ENCODE measurements around the gene LGALS3.

DNA sequence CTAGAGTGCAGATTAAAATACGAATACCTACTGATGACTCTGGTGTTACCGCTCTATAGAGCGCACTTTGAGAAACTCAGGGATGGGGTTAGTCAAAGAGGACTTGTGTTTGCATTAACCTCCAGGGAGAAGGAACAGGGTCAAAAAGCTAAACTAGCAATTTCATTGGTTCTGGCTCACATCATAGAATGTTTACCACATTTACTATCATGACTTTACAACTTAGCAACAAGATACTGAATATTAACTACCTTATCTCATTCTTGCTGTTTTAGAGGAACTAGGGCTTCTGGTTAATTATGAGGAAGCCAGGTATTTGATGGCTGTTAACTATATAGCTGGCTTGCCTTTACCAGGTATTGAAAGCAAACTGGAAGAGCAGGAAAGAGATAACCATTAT is 12.8 kb downstream of the LGALS3 start:
- TF ChIP-seq, protein P1, sequence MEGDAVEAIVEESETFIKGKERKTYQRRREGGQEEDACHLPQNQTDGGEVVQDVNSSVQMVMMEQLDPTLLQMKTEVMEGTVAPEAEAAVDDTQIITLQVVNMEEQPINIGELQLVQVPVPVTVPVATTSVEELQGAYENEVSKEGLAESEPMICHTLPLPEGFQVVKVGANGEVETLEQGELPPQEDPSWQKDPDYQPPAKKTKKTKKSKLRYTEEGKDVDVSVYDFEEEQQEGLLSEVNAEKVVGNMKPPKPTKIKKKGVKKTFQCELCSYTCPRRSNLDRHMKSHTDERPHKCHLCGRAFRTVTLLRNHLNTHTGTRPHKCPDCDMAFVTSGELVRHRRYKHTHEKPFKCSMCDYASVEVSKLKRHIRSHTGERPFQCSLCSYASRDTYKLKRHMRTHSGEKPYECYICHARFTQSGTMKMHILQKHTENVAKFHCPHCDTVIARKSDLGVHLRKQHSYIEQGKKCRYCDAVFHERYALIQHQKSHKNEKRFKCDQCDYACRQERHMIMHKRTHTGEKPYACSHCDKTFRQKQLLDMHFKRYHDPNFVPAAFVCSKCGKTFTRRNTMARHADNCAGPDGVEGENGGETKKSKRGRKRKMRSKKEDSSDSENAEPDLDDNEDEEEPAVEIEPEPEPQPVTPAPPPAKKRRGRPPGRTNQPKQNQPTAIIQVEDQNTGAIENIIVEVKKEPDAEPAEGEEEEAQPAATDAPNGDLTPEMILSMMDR (IDR thresholded peaks at IDR 0.05): no peak
- no peak for TF ChIP-seq POLR2A (IDR thresholded peaks at IDR 0.05)
